Nephron progenitor cell (in vitro differentiated cells): Measurements from ENCODE around the gene SGMS1.

Experiments used
- DNase-seq: peaks from one replicate; pipeline ENCODE4 v3.0.0; 2021
- H3K27ac Mint-ChIP-seq: 2 replicates; pipeline ENCODE4 v1.8.0; 2021; ENCODE audit warnings: mild to moderate bottlenecking, moderate library complexity, mixed read lengths
- H3K27me3 Mint-ChIP-seq: 2 replicates; pipeline ENCODE4 v1.8.0; 2021; ENCODE audit warnings: mild to moderate bottlenecking, low read depth, mixed read lengths; ENCODE audit not compliant: poor library complexity
- H3K36me3 Mint-ChIP-seq: 2 replicates; pipeline ENCODE4 v1.8.0; 2021; ENCODE audit warnings: low read depth, mixed read lengths
- H3K4me1 Mint-ChIP-seq: 2 replicates; pipeline ENCODE4 v1.8.0; 2021; ENCODE audit warnings: mixed read lengths
- H3K4me3 Mint-ChIP-seq: 2 replicates; pipeline ENCODE4 v1.8.0; 2021; ENCODE audit warnings: mild to moderate bottlenecking, moderate library complexity, mixed read lengths
- H3K9me3 Mint-ChIP-seq: 2 replicates; pipeline ENCODE4 v1.8.0; 2021; ENCODE audit warnings: mild to moderate bottlenecking, moderate library complexity, mixed read lengths
- TF ChIP-seq, protein P1 (sequence below): fragments of 200-600 bp; sonication (generic); IDR thresholded peaks from 2 replicates; pipeline ENCODE4 v1.5.0; 2021; ENCODE audit warnings: antibody characterized with exemption

The SGMS1 gene

DNA sequence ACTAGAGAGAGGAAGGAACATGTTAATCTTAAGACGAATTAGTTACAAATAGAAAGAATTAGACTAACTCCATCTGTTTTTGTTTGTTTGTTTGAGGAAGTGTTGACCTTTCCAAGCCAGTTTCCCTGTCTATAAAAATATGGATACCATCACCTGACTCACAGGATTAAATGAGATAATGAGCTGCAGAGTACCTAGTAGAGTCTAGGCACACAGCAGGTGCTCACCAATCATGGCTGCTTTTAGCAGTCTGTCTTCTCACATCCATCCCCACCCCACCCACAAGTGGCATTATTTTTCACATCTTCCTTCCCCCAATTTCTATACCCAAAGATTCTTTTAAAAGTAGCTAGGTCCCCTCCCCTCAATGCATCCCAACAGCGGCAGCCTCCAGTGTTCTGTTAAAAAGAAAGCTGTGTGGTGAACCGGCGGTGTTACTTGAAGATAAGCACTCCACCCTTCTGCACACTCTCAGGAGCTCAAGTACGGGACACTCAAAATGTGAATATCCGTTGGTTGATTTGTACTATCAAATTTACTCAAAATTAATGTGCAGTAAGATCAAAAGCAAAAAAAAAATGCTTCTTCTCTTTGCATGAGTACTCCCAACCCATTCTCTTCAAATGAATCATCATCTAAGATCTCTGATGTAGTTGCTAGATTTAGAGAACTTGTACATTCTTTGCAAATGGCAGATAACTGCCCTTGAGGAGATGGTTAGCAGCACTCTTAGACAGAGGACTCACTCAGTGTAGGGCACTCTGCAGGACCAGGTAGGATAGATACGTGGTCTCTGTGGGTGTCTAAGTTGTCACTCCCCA, 227.1 kb downstream of the SGMS1 start:
- DNase-seq: no peak
- no peaks in the 10 kb centered on the region for H3K9me3 Mint-ChIP-seq
- TF ChIP-seq, protein P1, sequence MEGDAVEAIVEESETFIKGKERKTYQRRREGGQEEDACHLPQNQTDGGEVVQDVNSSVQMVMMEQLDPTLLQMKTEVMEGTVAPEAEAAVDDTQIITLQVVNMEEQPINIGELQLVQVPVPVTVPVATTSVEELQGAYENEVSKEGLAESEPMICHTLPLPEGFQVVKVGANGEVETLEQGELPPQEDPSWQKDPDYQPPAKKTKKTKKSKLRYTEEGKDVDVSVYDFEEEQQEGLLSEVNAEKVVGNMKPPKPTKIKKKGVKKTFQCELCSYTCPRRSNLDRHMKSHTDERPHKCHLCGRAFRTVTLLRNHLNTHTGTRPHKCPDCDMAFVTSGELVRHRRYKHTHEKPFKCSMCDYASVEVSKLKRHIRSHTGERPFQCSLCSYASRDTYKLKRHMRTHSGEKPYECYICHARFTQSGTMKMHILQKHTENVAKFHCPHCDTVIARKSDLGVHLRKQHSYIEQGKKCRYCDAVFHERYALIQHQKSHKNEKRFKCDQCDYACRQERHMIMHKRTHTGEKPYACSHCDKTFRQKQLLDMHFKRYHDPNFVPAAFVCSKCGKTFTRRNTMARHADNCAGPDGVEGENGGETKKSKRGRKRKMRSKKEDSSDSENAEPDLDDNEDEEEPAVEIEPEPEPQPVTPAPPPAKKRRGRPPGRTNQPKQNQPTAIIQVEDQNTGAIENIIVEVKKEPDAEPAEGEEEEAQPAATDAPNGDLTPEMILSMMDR: no peak
- no peak overlapping the region for H3K4me3 Mint-ChIP-seq
- H3K36me3 Mint-ChIP-seq: no peaks in the 10 kb centered on the region
- no peak overlapping the region for H3K27ac Mint-ChIP-seq
- peaks cover 9% of the 10 kb centered on the region for H3K4me1 Mint-ChIP-seq
- no peaks in the 10 kb centered on the region for H3K27me3 Mint-ChIP-seq

DNA sequence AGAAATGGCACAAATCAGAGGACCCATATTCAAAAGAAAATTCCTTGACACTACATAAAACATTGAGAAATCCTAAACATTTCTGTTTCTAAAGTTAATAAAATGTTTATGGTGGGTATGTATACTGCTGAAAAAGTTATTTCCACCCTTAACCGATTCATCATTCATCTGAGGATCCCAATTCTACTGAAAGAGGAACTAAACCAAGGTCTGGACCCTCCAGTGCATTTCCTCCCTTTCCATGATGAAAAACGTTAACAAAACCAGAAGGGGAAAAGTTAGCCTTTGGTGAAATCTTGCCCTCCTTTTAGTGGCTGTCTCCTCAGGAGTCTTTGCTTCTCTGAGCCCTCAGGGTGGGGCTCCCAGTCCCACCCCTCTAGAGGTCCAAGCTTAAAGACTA, 227.9 kb downstream of the SGMS1 start:
- Mint-ChIP-seq H3K4me3 (no peak overlapping the region), H3K36me3 (no peaks in the 10 kb centered on the region), H3K27me3 (no peaks in the 10 kb centered on the region), H3K9me3 (no peaks in the 10 kb centered on the region), H3K27ac (no peak overlapping the region), H3K4me1 (peaks cover 9% of the 10 kb centered on the region)
- TF ChIP-seq, protein P1: no peak
- DNase-seq: no peak

DNA sequence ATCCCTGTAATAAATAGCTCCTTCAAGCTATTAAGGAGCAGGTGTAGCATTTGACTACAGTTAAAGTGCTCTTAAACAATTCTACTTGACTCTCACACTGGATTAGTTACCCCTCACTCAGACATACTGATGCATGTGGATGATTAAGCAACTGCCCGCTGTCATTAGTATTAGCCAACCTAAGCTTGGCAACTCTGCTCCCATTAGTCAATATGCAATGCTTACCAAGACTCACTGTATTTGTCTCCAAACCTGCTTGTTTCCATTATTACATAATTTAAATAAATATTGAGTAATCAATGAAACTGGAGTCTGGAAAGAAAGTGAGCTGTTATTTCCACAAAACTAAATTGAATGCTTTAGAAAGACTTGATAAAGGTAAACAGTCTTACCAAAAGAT, 228.5 kb downstream of the SGMS1 start:
- H3K9me3 Mint-ChIP-seq: no peaks in the 10 kb centered on the region
- TF ChIP-seq, protein P1: no peak
- peaks cover 9% of the 10 kb centered on the region for H3K4me1 Mint-ChIP-seq
- DNase-seq: no peak
- H3K4me3 Mint-ChIP-seq: no peak overlapping the region
- H3K27ac Mint-ChIP-seq: no peak overlapping the region
- no peaks in the 10 kb centered on the region for H3K36me3 Mint-ChIP-seq
- no peaks in the 10 kb centered on the region for H3K27me3 Mint-ChIP-seq

DNA sequence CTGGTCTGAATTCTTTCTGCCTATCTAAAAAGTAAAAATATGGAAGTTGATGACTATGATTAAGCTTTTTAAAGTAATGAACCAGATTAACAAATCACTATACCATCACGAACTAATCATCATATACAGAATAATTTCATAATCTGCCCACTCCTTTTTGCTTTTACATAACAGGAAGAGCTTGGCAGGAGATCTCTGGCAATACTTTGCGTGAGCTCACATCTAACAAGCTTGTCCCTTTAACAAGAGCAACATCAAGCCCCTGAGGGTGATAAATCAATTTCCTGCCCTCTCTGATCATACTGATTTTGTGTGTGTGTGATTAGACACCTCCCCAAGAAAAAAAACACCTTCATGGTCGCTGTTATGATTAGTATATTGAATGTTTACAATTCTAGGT, 228.9 kb downstream of the SGMS1 start:
- H3K4me1 Mint-ChIP-seq: peaks cover 9% of the 10 kb centered on the region
- no peak for DNase-seq
- TF ChIP-seq, protein P1: no peak
- H3K9me3 Mint-ChIP-seq: no peaks in the 10 kb centered on the region
- H3K27ac Mint-ChIP-seq: no peak overlapping the region
- H3K27me3 Mint-ChIP-seq: no peaks in the 10 kb centered on the region
- H3K4me3 Mint-ChIP-seq: no peak overlapping the region
- H3K36me3 Mint-ChIP-seq: no peaks in the 10 kb centered on the region

DNA sequence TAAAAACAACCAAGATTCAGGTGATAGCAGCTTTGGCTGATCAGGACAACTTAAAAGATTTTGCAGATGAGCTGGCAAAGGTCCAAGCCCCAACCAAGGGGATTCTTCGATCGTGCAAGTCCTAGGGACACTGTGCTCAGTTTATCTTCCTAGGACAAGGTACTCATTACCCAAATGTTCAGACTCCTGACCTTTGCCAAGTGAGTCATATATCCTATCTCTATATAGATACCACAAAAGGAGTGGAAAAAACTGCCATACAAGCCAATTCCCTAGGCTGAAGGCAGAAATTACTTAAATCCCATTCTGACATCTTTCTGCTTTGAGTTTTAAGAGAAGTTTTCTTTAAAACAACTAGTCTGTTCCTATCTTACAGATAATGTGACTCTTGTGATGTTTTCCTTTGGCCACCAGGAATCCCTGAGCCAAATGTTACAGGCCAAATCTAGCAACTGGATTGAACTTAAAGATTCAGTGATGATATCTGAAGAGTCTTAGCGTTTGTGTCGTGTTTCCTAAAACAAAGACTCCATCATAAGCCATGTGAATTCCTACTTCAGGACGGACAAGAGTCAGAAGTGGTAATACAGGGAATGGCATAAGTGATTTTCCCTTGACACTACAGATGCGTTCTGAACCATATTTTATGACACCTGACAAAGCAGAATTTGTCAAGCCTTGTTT, 229.8 kb downstream of the SGMS1 start:
- Mint-ChIP-seq H3K9me3 (no peaks in the 10 kb centered on the region), H3K36me3 (no peaks in the 10 kb centered on the region), H3K27ac (no peak overlapping the region), H3K27me3 (no peaks in the 10 kb centered on the region), H3K4me3 (no peak overlapping the region), H3K4me1 (peaks cover 9% of the 10 kb centered on the region)
- no peak for DNase-seq
- TF ChIP-seq, protein P1: no peak
